ENCODE results near the gene MEGF11.

DNA sequence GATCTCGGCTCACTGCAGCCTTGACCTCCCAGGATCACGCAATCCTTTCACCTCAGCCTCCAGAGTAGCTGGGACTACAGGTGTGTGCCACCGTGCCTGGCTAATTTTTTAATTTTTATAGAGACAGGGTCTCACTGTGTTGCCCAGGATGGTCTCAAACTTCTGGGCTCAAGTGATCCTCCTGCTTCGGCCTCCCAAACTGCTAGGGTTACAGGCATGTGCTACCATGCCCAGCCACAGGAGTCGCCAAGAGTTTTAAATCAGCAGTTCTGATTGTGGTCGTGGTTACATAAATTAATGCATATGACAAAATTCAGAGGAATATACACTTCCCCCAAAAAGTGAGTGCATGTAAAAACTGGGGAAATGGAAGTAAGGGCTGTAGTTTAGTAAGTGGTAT lies 32.9 kb downstream of the MEGF11 start:
- TF ChIP-seq CTCF (IDR thresholded peaks at IDR 0.05), result no peak
- TF ChIP-seq POLR2A (IDR thresholded peaks at IDR 0.05), result no peak

Data from Peyer's patch (tissue), 4 donors.